KBM-7 (cell line): Measurements from ENCODE around the gene UBALD2.
"Not testable (repeated sequence)": the region's sequence is repeated elsewhere in the genome, so short reads cannot be mapped to it uniquely, and the experiment has no call there.

ENCODE experiments used
- DNase-seq: peaks from one replicate; pipeline ENCODE4 v3.0.0-alpha.2; 2015
- in situ Hi-C: fragments of 300-500 bp; cut with MboI; formaldehyde crosslinking; loops from 2 replicates; pipeline ENCODE4 v1.14.3; 2020; ENCODE audit warnings: low sequenced_read_pairs, low pct_unique_long_range_greater_than_20kb, mixed read lengths

UBALD2 gene

GRCh38 chr17:76262732-76263344 is 2.3 kb upstream of the UBALD2 start:
- in situ Hi-C loops, result no loop called here
- DNase-seq, result peak; percentile 81

DNA sequence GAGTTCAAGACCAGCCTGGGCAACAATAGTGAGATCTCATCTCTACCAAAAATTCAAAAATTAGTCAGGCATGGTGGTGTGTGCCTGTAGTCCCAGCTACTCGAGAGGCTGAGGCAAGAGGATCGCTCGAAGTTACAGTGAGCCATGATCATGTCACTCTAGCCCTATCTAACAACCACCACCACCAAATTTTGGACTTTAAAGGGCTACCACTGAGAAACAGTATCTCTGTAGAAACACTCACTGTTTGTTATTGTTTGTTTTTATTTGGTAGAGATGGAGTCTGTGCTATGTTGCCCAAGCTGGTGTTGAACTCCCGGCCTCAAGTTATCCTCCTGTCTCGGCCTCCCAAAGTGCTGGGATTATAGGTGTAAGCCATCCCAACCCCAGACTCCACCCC is 1.3 kb upstream of the UBALD2 start:
- in situ Hi-C loops, result no loop called here

GRCh38 chr17:76264425-76264754 is 758 bp upstream of the UBALD2 start:
- in situ Hi-C loops, result no loop called here
- no peak for DNase-seq

More for the DNA sequence above, 1.3 kb upstream of the UBALD2 start:
- DNase-seq, result no peak

DNA sequence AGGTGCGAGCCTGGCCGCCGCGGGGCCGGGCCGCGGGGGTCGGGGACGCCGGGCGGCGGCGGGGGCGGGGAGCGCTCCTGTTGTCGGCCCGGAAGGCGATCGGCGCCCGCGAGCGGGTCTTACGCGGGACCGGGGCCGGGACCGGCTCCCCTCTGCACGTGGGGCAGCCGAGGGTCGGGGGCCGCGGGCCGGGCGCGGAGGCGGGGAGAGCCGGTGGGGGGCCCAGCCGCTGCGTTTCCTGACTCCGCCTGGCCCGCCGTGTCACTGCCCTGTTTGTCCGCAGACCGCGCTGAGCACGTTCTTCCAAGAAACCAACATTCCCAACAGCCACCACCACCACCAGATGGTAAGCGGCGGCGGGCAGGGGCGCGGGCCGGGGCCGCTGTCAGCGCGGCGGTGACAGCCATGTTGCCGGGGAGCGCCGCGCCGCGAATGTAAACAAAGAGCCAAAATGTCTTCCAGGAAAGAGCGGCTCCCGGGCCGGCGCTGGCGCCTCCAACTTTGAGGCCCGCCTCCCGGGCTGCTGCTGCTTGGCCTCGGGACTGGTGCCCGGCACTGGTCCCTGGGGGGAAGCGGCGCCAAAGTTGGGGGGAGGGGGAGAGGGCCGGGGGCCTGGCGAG is 586 bp downstream of the UBALD2 start:
- DNase-seq, result peak; percentile 47
- in situ Hi-C loops, result no loop called here

DNA sequence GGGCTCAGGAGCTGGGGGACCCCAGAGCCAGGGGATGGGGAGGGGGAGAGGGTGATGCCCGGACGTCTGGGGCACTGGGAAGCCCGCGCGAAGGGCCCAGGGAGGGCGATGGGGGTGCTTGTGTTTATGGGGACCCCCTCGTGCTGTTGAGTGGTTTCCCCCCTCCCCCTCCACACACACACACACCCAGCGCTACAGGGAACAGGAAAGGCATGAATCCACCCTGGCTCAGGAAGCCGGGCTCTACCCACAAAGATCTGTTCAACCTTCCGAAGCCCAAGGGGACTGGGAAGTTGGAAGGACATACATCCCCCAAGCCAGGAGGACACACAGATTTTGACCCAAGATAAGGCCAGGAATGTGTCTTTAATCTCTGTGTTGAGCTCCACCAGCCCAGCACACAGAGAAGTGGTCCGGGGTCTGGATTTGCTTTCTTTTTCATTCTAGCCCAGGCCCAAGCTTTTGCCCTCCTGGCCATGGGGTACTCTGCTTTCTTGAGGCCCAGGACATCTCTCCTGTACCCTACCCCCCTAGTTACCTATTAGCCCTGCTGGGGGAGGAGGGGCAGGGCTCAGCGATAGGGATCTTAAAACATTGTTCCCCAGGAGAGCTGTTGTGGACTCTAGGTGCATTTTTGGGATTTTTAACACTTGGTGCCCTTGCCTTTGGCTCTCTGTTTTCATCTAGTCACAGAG is 1.2 kb downstream of the UBALD2 start:
- in situ Hi-C loops, result no loop called here
- peak; percentile 58 for DNase-seq

DNA sequence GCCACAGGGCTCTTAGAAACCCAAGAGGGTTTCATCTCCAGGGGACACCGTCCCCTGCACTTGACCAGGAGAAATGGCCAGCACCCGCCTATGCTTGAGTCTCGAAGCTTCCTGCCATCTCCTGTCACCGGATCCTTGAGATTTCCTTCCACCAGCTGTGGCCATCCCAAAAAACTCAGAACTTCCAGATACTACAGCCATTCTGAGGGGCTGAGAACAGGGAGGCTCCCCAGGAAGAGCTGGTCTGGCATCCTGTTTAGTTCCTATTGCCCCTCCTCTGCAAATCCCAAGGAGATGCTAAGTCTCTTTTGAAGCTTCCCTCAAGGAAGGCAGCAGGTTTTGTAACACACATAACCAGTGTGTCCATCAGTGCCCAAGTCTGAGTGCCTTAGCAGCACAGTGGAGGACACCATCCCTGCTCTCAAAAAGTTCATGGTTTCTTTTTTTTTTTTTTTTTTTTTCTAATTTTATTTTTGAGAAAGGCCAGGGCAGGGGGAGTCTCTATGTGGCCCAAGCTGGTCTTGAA is 2.0 kb downstream of the UBALD2 start:
- in situ Hi-C loops, result no loop called here
- no peak for DNase-seq

- in situ Hi-C loops, result not testable (repeated sequence)
Measured at GRCh38 chr17:76267581-76268001, 2.4 kb downstream of the UBALD2 start.

GRCh38 chr17:76268015-76268749 is 3.0 kb downstream of the UBALD2 start:
- in situ Hi-C loops, result no loop called here
- peak; percentile 95 for DNase-seq

More at GRCh38 chr17:76267581-76268001, 2.4 kb downstream of the UBALD2 start:
- DNase-seq, result not testable (repeated sequence)

DNA sequence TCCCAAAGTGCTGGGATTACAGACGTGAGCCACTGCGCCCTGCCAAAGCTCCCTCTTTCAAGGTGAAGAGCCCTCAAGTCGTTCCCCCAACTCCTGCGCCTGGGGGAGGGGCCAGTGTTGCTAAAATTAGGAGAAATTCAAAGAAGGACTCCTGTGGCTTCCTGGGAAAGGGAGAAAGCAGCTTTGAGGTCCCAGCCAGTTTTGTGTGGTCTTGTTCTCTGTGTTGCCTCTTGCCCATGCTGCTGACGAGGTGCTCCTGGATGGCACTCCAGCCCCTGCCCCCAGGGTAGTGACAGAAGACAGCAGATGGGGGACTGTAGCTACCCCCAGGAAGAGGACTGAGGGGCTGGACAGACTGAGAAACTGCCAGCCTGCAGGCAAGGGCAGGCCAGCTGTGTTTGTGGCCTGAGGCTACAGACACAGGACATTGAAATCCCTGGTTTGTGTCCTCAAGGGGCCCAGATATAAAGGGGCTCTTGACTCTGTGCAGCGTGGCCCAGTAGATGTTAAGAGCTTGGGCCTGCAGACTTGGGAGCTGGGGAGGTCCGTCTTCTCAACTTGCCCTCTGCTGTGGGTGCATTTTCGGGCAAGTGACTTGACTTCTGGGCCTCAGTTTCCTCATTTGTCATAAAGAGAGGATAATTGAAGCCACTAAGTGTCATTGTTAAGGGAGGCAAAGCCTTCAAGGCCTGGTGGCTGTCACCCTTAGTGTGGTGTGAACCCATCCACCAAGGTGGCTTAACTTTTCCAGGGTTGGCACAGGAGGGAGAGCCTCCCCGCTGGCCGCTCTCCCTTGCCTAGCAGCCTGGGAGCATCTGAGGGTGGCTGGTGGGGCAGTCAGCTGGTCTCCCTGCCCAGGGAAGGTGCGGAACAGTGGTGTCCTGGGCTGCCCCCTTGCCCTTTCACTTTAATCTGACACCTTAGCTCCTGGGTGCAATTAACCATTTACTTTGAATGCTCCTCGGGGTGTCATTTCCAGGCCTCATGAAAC is 4.1 kb downstream of the UBALD2 start:
- DNase-seq, result peak; percentile 86
- in situ Hi-C loops, result no loop called here

DNA sequence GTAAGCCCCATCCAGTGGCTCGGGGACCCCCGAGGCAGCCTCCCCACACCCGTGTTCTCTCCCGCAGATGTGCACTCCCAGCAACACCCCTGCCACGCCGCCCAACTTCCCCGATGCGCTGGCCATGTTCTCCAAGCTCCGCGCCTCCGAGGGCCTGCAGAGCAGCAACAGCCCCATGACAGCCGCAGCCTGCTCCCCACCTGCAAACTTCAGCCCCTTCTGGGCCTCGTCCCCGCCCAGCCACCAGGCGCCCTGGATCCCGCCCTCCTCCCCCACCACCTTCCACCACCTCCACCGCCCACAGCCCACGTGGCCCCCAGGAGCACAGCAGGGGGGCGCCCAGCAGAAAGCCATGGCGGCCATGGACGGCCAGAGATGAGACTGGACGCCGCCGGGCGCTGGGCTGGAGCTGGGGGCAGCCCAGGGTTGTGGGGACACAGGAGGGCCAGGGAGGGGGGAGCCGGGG is 5.0 kb downstream of the UBALD2 start:
- DNase-seq, result no peak
- in situ Hi-C loops, result loop anchor here (10.0 kb wide), 1 partner anchor 145 kb away; no protein-coding TSS in a partner anchor

- DNase-seq, result no peak
- in situ Hi-C loops, result loop anchor here (10.0 kb wide), 1 partner anchor 146 kb away; no protein-coding TSS in a partner anchor
Measured at GRCh38 chr17:76270770-76271668, 5.9 kb downstream of the UBALD2 start.

DNA sequence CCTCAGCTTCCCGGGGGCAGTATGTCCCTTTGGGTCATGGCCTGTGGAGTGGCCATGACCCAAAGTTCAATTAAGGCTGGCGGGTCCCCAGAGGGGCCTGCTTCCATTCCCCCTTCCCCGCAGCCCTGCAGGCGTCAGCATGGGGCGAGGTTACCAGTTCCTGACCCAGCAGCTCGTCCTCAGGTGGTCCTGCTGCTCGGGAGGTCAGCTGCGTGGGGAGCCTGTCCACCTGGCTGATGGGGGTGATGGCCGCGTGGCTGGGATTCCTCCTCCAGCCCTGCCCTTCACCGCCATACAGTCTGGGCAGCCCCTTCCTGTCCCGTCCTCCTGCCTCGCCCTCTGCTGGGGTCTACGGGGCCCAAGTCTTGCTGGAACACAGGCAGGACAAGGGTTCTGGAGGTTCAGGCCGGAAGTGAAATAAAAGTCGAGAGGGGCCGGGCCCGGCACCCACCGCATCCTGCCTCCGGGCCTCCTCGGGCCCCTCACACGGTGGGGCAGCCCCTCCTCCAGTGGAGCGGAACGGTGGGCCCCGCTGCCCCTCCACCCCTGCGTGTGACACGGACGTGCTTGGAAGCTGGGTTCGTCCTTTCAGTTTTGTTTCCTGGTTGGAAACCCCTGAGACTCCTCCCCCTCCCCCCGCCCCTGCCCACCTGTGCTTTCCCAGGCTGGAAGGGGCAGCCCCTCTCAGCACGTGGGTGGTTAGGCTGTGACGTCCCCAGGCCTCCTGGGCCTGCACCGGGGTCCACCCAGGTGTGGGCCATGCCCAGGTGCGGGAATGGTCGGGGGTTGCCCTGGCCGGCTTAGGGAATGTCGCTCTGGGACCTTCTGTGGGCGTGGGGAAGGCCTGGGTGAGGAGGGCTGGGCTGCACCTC is 6.8 kb downstream of the UBALD2 start:
- DNase-seq, result no peak
- in situ Hi-C loops, result loop anchor here (10.0 kb wide), 1 partner anchor 147 kb away; no protein-coding TSS in a partner anchor

DNA sequence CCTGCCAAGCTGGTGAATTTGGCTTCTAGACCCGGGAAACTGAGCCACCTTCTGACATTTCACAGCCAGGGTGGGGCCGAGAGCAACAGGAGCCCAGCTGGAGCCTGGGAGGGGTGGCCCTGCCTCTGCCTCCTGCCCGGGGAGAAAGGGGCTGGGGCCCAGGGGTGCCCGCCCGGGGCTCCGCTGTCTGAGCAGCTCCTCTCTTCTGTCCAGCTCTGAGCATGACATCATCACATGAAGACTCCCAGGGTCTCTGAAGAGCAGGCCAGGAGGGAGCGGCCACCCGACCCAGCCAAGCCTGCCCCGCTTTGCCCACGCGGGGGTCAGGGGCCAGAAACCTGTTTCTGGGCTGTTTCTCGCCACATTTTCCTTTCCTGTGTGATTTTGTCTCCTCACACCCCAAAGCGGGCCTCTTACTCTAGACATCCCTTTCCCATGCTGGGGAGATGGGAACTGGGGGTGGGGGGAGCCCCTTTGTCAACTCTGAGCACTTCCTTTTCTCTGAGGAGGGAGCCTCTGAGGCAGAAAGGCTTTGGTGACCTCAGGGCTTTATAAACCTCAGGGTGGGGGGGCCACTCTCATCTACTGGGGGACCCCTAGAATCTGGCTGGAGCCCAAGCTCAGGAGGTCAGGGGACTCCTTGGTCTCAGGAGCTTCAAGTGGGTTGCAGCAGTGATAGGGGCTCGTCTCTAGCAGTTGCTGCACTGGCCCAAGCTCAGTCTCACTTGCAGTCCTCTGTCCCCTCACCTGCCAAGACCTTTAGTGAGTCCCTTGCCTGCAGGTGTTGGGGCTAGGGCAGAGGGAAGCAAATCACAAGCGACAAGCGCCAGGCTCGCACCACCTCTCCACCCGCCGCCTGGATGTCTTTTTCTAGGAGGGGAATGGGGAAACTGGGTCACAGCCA is 7.6 kb downstream of the UBALD2 start:
- in situ Hi-C loops, result loop anchor here (10.0 kb wide), 1 partner anchor 148 kb away; no protein-coding TSS in a partner anchor

GRCh38 chr17:76273445-76274111 is 8.4 kb downstream of the UBALD2 start:
- DNase-seq, result no peak
- in situ Hi-C loops, result loop anchor here (10.0 kb wide), 1 partner anchor 149 kb away; no protein-coding TSS in a partner anchor

More for the DNA sequence above, 7.6 kb downstream of the UBALD2 start:
- DNase-seq, result no peak
